ENCODE results near the gene WDR19. TPM values are rescaled to one million over a fixed set of nuclear protein-coding genes. Genes with fewer than 3 reads are reported as not detected.

WDR19 gene
- total RNA-seq, 1 donor from 2014 or later: 28.4 TPM

DNA sequence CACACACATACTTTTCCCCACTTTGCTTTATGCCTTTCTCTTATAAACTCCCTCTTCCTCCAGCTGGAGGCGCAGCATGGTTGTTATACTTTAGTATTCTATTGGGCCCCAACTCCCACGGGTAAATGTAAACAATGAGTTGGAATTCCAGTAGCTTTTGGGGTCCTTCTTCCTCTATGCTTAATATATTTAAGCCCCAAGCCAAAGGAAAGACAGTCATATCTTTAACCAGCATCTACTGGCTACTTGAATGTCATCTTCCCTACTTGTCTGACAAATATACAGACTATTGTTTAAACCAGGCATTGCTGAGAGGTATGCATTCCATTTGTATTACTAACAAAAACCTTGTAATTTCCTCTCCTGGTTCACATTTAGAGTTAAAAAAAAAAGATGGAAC is 72.9 kb downstream of the WDR19 start:
- Mint-ChIP-seq H3K4me3 (no peak overlapping the region), H3K9me3 (no peaks in the 10 kb centered on the region), H3K27me3 (no peaks in the 10 kb centered on the region), H3K27ac (no peak overlapping the region), H3K36me3 (ENCODE audit: low read depth) (peaks cover 26% of the 10 kb centered on the region), H3K4me1 (no peaks in the 10 kb centered on the region)
- ChIA-PET POLR2A (no interaction called here), CTCF (no interaction called here)
- DNase-seq: no peak
- ATAC-seq (ENCODE audit: low read depth): no peak
- intact Hi-C loops (cut with micrococcal nuclease): no loop called here
- TF ChIP-seq CTCF (IDR thresholded peaks at IDR 0.05): no peak

- no peak for TF ChIP-seq CTCF (IDR thresholded peaks at IDR 0.05)
- CTCF ChIA-PET: no interaction called here
- POLR2A ChIA-PET: no interaction called here
- no peak for ATAC-seq (ENCODE audit: low read depth)
- no peak for DNase-seq
- Mint-ChIP-seq H3K9me3 (no peaks in the 10 kb centered on the region), H3K27ac (no peak overlapping the region), H3K4me3 (no peak overlapping the region), H3K27me3 (no peaks in the 10 kb centered on the region), H3K4me1 (no peaks in the 10 kb centered on the region), H3K36me3 (ENCODE audit: low read depth) (peaks cover 26% of the 10 kb centered on the region)
- intact Hi-C loops (cut with micrococcal nuclease): no loop called here
Observed at GRCh38 chr4:39255871-39256270, 73.5 kb downstream of the WDR19 start.

DNA sequence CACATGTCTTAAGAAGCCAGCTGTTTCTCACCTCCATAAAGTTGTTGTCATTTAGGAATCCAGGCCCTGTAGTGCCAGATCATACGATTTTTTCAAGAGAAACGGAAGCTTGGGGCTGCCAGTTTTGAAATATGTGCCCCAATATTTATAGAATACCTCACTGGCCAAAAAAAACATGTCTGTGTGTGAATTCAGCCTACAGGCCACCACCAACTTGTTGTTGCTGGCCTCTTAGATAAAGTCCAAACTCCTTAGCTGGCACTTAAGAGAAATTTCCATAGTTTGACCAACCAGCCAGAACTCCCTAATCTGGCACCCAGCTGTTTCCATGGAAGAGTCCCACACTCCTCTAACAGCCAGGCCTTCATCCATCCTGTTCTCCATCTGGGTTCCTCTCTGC is 74.1 kb downstream of the WDR19 start:
- Mint-ChIP-seq H3K4me1 (no peaks in the 10 kb centered on the region), H3K9me3 (no peaks in the 10 kb centered on the region), H3K4me3 (no peak overlapping the region), H3K36me3 (ENCODE audit: low read depth) (peaks cover 26% of the 10 kb centered on the region), H3K27me3 (no peaks in the 10 kb centered on the region), H3K27ac (no peak overlapping the region)
- intact Hi-C loops (cut with micrococcal nuclease): no loop called here
- no peak for TF ChIP-seq CTCF (IDR thresholded peaks at IDR 0.05)
- CTCF ChIA-PET: no interaction called here
- ATAC-seq (ENCODE audit: low read depth) (no peak), DNase-seq (no peak)
- POLR2A ChIA-PET: no interaction called here

DNA sequence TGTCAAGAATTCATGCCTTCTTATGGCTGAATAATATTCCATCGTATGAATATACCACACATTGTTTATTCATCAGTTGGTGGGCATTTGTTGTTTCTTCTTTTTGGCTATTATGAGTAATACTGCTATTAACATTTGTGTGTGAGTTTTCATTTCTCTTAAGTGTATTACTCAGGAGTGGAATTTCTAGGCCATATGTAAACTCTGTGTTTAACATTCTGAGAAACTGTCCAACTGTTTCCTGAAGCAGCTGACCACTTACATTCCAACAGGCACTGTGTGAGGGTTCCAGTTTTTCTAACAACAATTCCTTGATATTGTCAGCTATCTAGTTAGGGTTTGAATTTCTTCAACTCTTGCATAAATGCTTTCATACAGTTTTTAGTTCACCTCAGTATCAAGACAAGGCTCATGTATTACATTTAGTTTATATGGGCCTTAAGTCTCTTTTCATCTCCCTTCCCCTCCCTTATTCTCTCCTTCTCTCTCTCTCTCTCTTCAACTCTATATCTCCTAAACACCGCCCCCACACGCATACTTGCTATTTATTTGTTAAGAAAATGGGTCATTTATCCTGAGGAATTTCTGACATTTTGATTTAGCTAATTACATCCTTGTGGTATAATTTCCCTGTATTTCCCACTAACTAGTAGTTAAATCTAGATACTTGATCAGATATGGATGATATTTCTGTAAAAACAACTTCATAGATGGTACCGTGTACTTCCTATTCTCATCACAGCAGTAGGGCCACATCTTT is 77.4 kb downstream of the WDR19 start:
- intact Hi-C loops (cut with micrococcal nuclease): no loop called here
- Mint-ChIP-seq H3K9me3 (no peaks in the 10 kb centered on the region), H3K27me3 (no peaks in the 10 kb centered on the region), H3K4me1 (no peaks in the 10 kb centered on the region), H3K27ac (no peak overlapping the region), H3K36me3 (ENCODE audit: low read depth) (peaks cover 26% of the 10 kb centered on the region), H3K4me3 (no peak overlapping the region)
- DNase-seq (no peak), ATAC-seq (ENCODE audit: low read depth) (no peak)
- ChIA-PET POLR2A (no interaction called here), CTCF (no interaction called here)
- no peak for TF ChIP-seq CTCF (IDR thresholded peaks at IDR 0.05)

DNA sequence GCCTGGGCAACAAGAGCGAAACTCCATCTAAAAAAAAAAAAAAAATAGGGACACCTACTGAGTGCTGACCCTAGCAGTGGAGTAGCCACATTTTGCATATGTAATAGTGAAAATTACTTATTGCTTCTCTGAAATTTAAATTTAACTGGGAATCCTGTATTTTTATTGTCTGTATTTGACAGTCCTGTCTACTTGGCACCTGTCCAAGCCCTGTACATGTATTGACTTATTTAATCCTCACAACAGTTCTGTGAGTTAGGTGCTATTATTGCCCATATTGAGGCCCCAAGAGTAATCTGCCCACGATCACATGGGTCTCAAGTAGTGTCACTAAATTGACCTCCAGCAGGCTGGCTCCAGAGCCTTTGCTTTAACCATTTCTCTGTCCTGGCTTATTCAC is 81.6 kb downstream of the WDR19 start:
- DNase-seq (no peak), ATAC-seq (ENCODE audit: low read depth) (no peak)
- ChIA-PET CTCF (no interaction called here), POLR2A (no interaction called here)
- intact Hi-C loops (cut with micrococcal nuclease): no loop called here
- no peak overlapping the region for H3K4me3 Mint-ChIP-seq
- no peak for TF ChIP-seq CTCF (IDR thresholded peaks at IDR 0.05)
- H3K9me3 Mint-ChIP-seq: no peaks in the 10 kb centered on the region
- no peak overlapping the region for H3K27ac Mint-ChIP-seq
- H3K4me1 Mint-ChIP-seq: no peaks in the 10 kb centered on the region
- H3K36me3 Mint-ChIP-seq (ENCODE audit: low read depth): peaks cover 25% of the 10 kb centered on the region
- no peaks in the 10 kb centered on the region for H3K27me3 Mint-ChIP-seq
